Activated T-cell treated with anti-CD3 and anti-CD28 coated beads, Interleukin-2, amount 50 U/mL, for 48 hours (primary cell): ENCODE measurements around the gene KATNBL1.
"Not testable (repeated sequence)": the region's sequence is repeated elsewhere in the genome, so short reads cannot be mapped to it uniquely, and the experiment has no call there.

Experiments
- DNase-seq, 2 experiments: peaks; one replicate each; pipeline ENCODE4 v3.0.0-alpha.2; 2020

Gene KATNBL1

DNA sequence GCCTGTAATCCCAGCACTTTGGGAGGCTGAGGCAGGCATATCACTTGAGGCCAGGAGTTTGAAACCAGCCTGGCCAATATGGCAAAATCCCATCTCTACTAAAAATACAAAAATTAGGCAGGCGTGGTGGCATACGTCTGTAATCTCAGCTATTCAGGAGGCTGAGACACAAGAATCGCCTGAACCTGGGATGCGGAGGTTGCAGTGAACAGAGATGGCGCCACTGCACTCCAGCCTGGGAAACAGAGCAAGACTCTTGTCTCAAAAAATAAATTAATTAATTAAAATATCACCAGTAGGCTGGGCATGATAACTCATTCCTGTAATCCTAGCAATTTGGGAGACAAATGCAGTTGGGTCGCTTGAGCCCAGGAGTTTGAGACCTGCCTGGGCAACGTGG, 16.6 kb downstream of the KATNBL1 start:
- not testable (repeated sequence) for DNase-seq

DNA sequence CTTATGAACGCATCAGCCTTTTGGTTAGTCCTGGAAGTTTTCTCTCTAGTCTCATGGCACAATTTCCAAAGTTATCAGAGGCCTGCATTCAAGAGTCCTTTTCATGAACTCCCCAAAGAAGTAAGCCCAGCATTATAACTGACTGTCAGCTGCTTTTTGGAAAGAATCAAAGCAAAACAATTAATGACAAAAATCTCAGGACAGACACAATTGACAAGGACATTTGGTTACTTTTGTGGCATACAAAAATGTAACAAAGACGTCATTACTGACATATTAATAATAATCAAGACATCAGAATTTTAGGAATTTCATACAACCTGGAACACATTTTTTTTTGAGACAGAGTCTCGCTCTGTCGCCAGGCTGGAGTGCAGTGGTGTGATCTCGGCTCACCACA, 21.2 kb downstream of the KATNBL1 start:
- no peak for DNase-seq

DNA sequence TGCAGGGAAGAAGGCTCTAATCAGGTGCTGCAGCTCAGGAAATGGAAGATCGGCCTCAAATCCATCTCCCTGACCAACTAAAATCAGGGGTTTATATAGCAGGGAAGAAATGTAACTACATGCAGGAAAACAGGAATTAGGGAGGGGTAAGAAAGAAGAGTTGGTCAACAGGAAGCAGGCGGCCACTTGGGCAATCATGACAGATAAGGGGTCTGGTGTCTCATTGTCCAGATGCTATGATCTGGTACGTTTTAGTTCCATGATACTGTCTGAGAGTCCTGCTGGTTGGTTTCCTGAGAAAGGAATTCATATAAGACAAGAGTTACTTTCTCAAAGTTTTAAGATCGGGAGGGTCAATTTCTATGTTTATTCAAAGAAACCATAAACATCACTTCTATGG, 24.2 kb downstream of the KATNBL1 start:
- no peak for DNase-seq

DNA sequence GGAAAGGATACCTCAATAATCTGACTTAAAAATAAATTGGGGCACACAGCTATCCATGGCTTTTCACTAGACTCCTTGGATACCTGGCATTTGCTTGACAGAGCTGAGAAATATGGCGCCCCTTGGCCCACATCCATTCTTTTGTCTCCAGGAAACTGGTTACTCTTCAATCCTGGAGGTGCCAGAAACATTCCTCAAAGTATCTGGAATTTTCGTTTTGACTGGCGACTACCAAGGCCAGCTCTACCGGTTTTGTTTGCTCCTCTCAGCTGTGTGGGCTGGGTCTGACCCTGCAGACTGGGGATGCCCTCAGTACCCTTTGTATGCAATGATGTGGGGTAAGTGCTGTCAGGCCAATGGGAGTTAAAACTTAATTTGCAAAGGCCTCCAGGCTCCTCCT, 27.0 kb downstream of the KATNBL1 start:
- no peak for DNase-seq

DNA sequence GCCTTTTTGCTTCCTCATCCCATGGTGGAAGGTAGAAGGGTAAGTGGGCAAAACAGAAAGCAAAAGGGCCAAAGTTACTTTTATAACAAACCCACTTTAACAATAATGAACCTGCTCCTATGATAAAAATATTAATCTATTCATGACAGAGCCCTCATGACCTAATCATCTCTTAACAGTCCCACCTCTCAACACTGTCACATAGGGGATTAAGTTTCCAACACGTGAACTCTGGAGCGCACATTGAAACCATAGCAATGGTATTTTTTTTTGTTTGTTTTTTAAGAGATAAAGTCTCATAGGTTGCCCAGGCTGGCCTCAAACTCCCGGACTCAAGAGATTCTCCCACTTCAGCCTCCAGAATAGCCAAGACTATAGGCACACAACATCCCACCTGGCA, 30.7 kb downstream of the KATNBL1 start:
- no peak for DNase-seq

DNA sequence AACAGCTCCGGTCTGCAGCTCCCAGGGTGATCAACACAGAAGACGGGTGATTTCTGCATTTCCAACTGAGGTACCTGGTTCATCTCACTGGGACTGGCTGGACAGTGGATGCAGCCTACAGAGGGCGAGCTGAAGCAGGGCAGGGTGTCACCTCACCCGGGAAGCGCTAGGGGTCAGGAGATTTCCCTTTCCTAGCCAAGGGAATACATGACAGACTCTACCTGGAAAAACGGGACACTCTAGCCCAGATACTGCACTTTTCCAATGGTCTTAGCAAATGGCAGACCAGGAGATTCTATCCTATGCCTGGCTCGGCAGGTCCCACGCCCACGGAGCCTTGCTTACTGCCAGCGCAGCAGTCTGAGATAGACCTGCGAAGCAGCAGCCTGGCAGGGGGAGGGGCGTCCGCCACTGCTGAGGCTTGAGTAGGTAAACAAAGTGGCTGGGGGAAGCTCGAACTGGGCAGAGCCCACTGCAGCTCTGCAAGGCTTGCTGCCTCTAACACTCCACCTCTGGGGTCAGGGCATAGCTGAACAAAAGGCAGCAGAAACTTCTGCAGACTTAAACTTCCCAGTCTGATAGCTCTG, 43.8 kb downstream of the KATNBL1 start:
- DNase-seq, result not testable (repeated sequence)

DNA sequence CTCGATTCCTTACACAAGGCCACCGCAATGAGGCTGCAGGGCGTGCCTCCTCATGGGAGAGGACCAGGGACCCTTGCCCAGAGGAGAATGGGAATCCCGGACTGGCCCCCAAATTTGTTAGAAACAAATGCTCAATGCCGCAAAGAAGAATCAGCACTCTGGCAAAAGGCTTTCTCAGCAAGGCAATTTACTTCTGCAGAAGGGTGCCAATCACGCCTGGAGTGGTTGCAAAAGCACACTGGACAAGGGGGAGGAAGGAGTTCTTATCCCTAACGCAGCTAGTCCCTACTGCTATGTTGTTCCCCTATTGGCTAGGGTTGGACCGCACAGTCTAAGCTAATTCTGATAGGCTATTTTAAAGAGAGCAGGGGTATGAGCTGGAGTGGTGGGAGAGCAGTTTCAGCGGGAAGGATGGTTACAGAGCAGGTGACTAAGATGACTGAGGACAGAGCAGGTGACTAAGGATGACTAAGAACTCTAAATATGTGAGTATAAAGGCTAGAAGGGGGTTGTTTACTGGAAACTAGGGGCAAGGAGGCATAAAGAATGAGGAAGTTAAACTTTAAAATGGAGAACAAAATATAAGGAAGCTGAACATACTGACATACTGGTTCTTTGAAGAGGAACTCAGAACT, 48.5 kb downstream of the KATNBL1 start:
- peak in 1 of 2 experiments; percentile 21 for DNase-seq

DNA sequence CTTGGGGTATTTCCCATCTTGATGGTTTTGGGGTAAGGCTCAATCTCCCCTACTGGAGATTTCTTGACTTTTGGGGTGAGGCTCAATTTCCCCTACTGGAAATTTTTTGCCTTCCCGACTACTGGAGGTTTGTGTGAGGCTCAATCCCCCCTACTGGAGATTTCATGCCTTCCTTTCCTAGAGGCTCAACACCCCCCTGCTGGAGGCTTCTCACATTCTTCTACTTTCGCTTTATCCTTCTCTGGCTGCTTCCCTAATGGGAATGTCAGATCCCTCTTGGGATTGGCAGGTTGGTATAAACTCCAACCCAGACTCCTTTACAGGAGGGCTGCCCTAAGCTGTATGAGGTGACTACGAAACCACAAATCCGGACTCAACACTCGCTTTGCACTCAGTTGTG, 49.2 kb downstream of the KATNBL1 start:
- DNase-seq, result no peak

DNA sequence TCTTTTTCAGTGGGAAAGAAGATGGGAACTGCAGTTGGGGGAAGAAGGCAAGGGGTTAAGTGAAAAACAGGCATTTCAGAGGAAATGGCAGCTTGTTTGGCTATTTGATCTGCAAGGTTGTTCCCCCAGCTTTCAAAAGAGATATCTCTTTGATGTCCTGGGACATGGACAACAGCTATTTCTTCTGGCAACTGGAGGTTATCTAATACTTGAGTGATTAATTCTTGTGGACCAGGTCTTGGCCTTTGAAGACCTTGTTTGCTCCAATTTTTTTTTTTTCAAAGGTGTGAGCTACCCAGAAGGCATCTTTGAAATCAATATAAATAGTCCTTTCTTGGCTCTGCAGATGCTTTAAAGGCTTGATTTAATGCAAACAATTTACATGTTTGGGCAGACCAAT, 51.5 kb downstream of the KATNBL1 start:
- no peak for DNase-seq

DNA sequence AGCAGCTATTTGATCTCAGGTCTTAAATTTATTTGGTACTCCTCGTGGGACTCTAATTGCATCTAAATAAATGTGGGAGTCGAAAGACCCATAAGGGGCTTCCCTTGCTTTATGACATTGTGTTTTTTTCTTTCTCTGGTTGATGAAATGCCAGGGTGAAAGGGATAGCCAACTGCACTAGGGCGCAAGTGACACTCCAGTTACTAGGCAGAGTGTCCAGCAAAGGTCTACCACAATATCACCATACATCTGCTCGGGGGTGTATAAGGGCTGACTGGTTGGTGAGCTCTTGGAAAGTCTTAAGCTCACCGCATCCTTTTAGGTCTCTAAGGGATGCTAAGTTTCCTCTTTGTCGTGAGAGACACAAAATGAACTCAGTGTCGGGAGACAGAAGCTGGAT, 54.0 kb downstream of the KATNBL1 start:
- no peak for DNase-seq

DNA sequence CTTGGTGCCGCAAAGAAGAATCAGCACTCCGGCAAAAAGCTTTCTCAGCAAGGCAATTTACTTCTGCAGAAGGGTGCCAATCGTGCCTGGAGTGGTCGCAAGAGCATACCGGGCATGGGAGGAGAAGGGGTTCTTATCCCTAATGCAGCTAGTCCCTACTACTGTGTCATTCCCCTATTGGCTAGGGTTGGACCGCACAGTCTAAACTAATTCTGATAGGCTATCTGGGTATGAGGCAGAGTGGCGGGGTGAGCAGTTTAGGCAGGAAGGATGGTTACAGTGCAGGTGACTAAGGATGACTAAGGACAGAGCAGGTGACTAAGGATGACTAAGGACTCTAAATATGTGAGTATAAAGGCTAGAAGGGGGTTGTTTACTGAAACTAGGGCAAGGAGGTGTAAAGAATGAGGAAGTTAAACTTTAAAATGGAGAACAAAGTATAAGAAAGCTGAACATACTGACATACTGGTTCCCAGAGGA, 55.1 kb downstream of the KATNBL1 start:
- peak; percentile 29 to 35 for DNase-seq

DNA sequence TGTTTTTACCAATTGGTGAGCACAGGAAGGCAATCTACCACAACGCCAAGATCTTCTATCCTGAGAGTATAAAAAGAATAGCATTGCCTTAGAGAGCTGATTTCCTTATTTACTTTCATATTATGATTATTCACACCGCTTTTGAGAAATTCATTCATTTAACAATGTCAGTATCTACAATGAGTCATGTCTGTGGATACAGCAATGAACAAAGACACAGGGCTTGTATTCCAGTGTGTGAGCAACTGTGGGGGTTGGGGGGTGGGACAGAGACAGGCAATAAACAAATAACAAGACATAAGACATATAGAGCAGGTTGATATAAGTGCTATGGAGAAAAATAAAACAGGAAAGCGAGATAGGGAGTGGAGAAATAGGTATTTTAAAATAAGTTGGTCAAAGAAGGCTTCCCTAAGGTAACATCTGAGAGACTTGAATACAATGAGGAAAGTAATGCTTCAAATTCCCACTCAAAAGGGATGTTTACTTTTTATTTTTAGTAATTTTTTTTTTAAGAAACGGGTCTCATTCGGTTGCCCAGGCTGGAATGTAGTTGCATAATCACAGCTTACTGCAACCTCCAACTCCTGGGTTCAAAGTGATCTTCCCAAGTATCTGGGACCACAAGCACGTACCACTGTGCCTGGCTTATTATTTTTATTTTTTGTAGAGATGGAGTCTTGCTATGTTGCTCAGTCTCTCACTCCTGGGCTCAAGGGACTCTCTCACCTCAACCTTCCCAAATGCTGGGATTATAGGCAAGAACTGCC, 62.3 kb downstream of the KATNBL1 start:
- DNase-seq, result no peak

DNA sequence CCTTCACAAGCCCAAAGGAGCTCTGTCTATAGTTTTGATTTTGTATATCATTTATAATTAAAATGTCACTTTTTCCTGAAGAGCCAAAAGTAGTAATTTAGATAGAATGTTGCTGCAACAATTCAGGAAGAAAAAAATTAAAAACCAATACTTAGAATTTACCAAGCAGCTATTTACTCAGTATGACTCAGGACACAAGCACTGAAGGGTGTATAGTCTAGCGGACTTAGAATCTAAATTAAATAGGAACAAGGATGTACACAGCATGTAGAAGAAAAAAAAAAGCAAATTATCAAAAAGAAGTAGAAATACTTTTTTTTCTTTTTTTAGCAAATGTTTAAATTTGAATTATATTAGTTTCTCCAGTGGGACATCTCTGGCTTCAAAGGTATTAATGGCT, 76.4 kb downstream of the KATNBL1 start:
- DNase-seq, result no peak

DNA sequence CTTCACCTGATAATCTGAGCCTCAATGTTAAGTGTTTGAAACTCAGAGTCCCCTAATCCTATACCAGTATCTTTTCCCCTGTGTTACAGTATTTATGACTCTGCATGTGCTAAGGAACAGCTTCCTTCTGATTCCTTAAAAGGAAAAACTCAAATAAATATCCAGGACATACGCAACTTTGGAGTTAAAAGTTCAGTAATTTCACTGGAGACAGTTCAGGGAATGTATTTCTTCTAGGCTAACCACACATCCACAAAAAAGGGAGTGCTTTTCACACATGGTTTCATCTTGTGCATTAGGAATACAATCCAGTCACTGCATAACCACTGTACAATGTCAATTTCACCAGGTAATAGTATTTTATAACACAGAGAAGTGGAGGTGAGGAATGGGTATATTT, 77.0 kb downstream of the KATNBL1 start:
- DNase-seq, result no peak

DNA sequence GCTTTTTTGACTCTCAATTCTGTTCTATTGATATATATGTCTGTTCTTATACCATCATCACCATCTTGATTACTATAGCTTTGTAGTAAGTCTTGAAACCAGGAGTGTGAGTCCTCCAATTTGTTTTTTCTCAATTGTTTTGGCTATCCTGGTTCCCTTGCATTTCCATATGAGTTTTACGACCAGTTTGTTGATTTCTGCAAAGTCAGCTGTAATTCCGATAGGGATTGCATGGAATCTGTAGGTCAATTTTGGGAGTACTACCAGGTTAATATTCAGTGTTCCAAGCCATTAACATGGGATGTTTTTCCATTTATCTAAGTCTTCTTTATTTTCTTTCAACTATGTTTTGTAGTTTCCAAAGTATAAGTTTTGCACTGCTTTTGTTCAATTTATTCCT, 81.0 kb downstream of the KATNBL1 start:
- no peak for DNase-seq

DNA sequence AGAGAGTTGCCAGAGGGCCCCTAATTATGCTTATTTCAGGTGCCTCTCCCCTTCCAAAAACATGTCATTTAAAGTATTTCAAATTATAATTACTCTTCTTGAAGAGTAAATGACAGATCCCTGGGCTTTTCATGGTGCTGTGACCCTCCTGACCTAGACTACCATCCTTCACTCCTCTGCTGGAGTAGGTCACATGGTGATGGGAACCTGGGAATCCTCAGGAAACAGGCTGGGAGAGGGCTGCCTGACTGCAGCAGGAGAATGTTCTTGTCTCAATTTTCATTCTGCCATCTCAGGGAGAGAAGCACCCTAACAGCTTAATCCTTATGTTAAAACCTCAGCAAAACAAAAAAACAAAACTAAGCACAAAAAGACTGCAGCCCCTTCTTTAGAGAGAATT, 83.4 kb downstream of the KATNBL1 start:
- DNase-seq, result no peak

DNA sequence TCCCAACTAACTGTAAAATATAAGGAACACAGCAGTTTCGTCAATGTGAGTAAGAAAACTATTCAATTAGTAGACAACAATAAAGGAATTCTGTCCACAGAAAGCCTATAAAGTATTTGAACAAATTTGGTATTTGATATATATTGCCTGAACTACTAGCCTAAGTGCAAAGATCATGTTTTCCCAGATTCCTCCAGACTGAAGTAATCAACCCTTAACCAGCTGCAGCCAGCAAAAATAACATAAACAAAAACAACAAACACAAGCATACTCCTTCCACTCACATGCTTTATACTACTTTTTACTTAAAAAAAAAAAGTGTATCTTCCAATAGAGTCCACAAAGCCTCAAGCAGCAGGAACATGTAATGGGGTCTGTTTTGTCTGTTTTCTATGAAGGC, 84.0 kb downstream of the KATNBL1 start:
- no peak for DNase-seq

DNA sequence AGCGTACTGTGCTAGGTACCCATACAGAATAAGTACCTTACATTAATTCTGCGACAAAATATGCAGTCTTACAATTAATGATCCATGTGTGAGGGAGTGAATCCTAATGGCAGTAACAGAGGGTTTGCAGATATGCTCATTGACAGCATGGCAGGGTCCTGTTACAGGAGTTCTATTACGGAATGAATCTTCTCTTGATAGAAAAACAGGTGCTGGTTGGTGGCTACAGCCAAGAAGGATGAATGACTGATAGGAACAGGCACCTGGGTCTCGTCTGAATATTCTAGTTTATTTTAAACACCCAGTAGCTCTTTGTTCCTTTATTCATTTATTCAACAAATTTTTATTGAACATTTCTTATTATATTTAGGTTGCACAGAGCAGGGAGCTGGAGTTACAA, 85.2 kb downstream of the KATNBL1 start:
- no peak for DNase-seq

DNA sequence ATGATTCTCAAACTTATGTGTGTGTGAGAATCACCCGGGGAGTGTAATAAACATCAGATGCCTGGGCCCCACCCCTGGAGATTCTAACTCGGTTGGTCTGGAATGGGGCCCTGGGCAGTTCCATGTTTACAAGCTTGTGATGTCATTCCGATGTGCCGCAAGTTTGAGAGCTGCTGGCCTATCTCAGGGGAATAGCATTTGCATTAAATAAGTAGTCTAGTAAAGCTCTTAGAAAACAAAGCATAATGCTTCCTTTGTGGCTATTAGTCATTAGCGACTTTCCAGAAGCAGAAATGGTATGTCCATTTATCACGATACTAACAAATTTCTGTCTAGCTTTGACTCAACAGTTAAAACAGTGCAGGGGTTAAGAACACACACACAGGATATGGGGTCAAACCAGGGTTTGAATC, 87.1 kb downstream of the KATNBL1 start:
- no peak for DNase-seq

DNA sequence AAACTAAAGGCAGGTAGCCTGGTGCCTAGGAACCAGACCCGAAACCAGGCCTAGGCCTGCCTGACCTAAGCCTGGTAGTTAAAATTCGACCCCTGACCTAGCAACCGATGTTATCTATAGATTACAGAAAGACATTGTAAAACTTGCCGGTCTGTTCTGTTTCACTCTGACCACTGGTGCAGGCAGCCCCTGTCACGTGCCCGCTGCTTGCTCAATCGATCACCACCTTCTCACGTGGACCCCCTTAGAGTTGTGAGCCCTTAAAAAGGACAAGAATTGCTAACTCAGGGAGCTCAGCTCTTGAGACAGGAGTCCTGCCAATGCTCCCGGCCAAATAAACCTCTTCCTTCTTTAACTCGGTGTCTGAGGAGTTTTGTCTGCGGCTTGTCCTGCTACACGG, 88.1 kb downstream of the KATNBL1 start:
- DNase-seq, result not testable (repeated sequence)

DNA sequence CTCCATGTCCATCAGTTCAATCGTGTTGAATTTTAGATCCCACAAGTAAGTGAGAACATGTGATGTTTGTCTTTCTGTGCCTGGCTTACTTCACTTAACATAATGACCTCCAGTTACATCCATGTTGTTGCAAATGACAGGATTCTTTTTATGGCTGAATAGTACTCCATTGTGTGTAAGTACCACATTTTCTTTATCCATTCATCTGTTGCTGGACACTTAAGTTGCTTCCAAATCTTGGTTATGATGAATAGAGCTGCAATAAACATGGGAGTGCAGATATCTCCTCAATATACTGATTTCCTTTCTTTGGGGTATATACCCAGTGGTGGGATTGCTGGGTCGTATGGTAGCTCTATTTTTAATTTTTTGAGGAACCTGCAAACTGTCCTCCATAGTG, 89.5 kb downstream of the KATNBL1 start:
- DNase-seq, result not testable (repeated sequence)

DNA sequence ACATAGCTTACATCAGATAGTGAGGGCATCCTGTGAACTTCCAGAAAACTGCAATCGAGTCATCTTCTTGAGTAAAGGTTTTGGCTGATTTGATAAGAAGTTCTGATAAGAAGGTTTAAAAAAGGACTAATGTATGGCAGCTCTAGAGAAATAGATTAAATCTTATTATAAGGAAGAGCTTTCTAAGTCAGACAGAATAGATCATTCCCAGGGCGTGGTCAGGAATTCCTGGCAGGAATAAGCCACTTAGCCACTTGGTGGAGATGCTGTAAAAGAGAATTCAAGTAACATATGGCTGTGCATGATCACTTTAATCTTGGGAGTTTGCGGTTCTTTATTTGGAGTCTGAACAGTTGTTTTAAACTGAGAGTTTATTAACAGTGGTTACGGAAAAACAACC, 90.6 kb downstream of the KATNBL1 start:
- DNase-seq, result no peak

DNA sequence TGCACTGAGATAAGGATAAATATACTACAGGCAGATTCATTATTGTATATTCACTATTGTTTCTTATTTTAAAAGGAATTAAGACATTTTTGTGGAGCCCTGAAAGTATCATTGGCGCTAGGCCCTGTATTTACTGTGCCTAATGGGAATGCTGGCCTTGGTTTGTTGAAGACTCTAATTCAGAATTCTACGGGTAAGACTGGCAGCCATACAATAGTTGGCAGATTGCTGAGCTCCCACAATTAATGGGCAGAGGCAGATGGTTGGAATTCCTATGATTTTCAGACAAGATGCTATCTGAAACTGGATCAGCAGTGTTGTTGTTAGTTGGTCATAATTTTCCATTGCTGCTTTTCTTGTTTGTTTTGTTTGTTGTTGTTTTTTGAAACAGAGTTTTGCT, 93.3 kb downstream of the KATNBL1 start:
- no peak for DNase-seq

DNA sequence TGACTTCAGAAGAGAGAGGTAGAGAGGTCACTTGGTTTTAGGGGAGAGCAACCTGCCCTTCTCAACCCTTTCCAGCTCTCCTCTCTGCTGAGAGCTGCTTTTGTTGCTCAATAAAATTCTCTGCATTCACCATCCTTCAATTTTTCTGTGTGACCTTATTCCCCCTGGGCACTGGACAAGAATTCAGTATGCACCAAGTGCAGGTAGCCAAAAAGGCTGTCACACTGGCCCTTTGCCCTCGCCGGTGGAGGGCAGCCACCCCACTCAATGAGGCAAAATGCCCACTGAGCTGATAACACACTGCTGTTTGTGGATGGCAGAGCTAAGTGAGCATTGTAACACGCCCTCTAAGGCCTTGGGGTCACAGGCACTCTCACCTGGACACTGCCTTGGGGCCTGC, 95.2 kb downstream of the KATNBL1 start:
- DNase-seq, result no peak
